ENCODE measurements around the gene CHD3.
"Not testable (repeated sequence)": the region's sequence is repeated elsewhere in the genome, so short reads cannot be mapped to it uniquely, and the experiment has no call there.

CHD3 gene

GRCh38 chr17:7862692-7863437 is 25.7 kb upstream of the CHD3 start:
- CTCF ChIA-PET = interaction anchor here (0.6 to 8.9 kb wide), 26 partner anchors 8 to 199 kb away, joined by 3 to 121 read pairs (median 5); partner anchors contain the start of genes CNTROB, KDM6B and TRAPPC1
- DNase-seq (ENCODE audit: extremely low spot score) = peak; percentile 34
- TF ChIP-seq CTCF (IDR thresholded peaks at IDR 0.05; ENCODE audit: control extremely low read depth, extremely low read depth, low read depth, missing control alignments) = peak; percentile 71
- POLR2A ChIA-PET = no interaction called here

- not testable (repeated sequence) for DNase-seq (ENCODE audit: extremely low spot score)
- ChIA-PET POLR2A (interaction anchor here (0.7 kb wide), 1 partner anchor 123 kb away, joined by 4 read pairs; no protein-coding TSS in a partner anchor), CTCF (interaction anchor here (1.2 to 8.9 kb wide), 14 partner anchors 7 to 196 kb away, joined by 3 to 121 read pairs (median 5); no protein-coding TSS in a partner anchor)
These were observed 24.2 kb upstream of the CHD3 start for GRCh38 chr17:7864384-7864783.

- TF ChIP-seq CTCF (IDR thresholded peaks at IDR 0.05; ENCODE audit: control extremely low read depth, extremely low read depth, low read depth, missing control alignments) = no peak
- POLR2A ChIA-PET = interaction anchor here (0.7 kb wide), 1 partner anchor 183 kb away, joined by 3 read pairs; no protein-coding TSS in a partner anchor
- no peak for DNase-seq (ENCODE audit: extremely low spot score)
- CTCF ChIA-PET = interaction anchor here (1.0 to 8.9 kb wide), 10 partner anchors 13 to 195 kb away, joined by 3 to 121 read pairs (median 4); no protein-coding TSS in a partner anchor
These were observed 23.5 kb upstream of the CHD3 start for GRCh38 chr17:7864995-7865650.

- TF ChIP-seq CTCF (IDR thresholded peaks at IDR 0.05; ENCODE audit: control extremely low read depth, extremely low read depth, low read depth, missing control alignments) = no peak
- ChIA-PET CTCF (interaction anchor here (0.7 to 5.3 kb wide), 6 partner anchors 8 to 189 kb away, joined by 4 to 38 read pairs (median 4); no protein-coding TSS in a partner anchor), POLR2A (no interaction called here)
- no peak for DNase-seq (ENCODE audit: extremely low spot score)
These were observed 20.7 kb upstream of the CHD3 start for GRCh38 chr17:7867881-7868329.

- ChIA-PET POLR2A (no interaction called here), CTCF (interaction anchor here (1.0 to 1.7 kb wide), 2 partner anchors 9 to 12 kb away, joined by 4 to 9 read pairs; no protein-coding TSS in a partner anchor)
- no peak for TF ChIP-seq CTCF (IDR thresholded peaks at IDR 0.05; ENCODE audit: control extremely low read depth, extremely low read depth, low read depth, missing control alignments)
- no peak for DNase-seq (ENCODE audit: extremely low spot score)
These were observed 15.5 kb upstream of the CHD3 start for GRCh38 chr17:7873051-7873450.

- ChIA-PET POLR2A (no interaction called here), CTCF (interaction anchor here (1.0 to 2.1 kb wide), 6 partner anchors 8 to 165 kb away, joined by 3 to 7 read pairs (median 4); partner anchors contain the start of gene NAA38)
- DNase-seq (ENCODE audit: extremely low spot score) = no peak
These were observed 12.7 kb upstream of the CHD3 start for GRCh38 chr17:7875804-7876370.

More at GRCh38 chr17:7875804-7876370, 12.7 kb upstream of the CHD3 start:
- no peak for TF ChIP-seq CTCF (IDR thresholded peaks at IDR 0.05; ENCODE audit: control extremely low read depth, extremely low read depth, low read depth, missing control alignments)

Data from GM10248 (cell line).